ENCODE measurements around the gene STX1A. TPM values are rescaled to one million over a fixed set of nuclear protein-coding genes. Genes with fewer than 3 reads are reported as not detected.

The STX1A gene
- total RNA-seq, 1 donor = 27.9 TPM

DNA sequence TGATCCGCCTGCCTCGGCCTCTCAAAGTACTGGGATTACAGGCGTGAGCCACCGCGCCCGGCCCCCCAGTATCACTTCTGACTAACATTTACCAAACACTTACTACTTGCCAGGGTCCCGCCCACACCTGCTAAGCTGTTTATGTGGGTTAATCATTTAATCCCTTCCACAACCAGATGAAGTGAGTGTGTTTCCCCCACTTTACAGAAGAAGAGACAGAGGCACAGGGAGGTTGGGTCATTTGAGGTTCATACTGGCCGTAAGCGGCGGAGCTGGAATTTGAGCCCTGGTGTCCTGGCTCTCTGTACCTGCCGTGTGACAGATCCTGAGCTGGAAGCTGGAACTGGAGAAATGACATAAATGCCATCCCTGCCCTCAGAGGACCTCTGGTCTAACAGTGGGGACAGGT is 66.9 kb downstream of the STX1A start:
- no peak overlapping the region for H3K4me3 ChIP-seq (ENCODE audit: low read depth, low read length)
- no peak for DNase-seq (ENCODE audit: low read depth)
- TF ChIP-seq, protein P1, sequence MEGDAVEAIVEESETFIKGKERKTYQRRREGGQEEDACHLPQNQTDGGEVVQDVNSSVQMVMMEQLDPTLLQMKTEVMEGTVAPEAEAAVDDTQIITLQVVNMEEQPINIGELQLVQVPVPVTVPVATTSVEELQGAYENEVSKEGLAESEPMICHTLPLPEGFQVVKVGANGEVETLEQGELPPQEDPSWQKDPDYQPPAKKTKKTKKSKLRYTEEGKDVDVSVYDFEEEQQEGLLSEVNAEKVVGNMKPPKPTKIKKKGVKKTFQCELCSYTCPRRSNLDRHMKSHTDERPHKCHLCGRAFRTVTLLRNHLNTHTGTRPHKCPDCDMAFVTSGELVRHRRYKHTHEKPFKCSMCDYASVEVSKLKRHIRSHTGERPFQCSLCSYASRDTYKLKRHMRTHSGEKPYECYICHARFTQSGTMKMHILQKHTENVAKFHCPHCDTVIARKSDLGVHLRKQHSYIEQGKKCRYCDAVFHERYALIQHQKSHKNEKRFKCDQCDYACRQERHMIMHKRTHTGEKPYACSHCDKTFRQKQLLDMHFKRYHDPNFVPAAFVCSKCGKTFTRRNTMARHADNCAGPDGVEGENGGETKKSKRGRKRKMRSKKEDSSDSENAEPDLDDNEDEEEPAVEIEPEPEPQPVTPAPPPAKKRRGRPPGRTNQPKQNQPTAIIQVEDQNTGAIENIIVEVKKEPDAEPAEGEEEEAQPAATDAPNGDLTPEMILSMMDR (IDR thresholded peaks at IDR 0.05; ENCODE audit: insufficient read depth, low read length) = no peak

DNA sequence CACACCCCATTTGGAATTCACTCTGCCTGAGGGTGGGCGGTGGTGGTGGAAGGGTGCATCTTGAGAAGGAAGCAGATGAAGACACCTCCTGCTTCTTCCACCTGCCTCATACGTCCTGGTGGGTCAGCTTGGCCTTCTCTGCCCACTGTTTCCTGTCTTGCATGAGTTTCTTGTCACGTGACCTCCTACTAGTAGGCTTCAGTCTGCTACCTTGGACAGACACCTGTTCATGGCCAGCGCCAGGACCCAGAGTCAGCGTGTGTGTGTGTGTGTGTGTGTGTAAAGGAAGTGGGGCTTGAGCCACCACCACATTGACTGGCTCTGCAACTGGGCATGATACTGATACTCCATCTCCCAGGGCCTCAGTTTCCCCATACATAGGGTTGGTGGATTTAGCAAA is 68.9 kb downstream of the STX1A start:
- DNase-seq (ENCODE audit: low read depth) = no peak
- TF ChIP-seq, protein P1 (IDR thresholded peaks at IDR 0.05; ENCODE audit: insufficient read depth, low read length) = no peak
- H3K4me3 ChIP-seq (ENCODE audit: low read depth, low read length) = no peak overlapping the region

DNA sequence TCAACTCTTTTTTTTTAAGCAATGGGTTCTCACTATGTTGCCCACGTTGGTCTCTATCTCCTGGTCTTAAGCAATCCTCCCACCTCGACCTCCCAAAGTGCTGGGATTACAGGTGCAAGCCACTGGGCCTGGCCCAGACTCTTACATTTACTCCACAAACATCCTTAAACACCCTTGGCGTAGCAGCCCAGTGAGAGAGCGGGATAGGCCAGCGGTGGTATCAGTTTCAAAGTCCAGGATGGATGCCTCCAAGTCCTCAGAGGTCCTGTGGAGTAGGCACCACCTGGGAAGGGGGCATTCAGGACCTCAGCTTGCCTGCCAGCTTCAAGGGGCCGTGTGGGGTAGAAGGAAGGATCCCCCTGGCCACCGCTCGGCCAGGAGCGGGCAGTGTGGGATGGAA is 69.9 kb downstream of the STX1A start:
- H3K4me3 ChIP-seq (ENCODE audit: low read depth, low read length) = no peak overlapping the region
- no peak for DNase-seq (ENCODE audit: low read depth)
- TF ChIP-seq, protein P1 (IDR thresholded peaks at IDR 0.05; ENCODE audit: insufficient read depth, low read length) = no peak

Small RNA genes lying within 50 kb of the gene (small RNA-seq; reads per million reads assigned to genes)
- gene MIR4284 (not detected), gene RN7SL265P (not detected)

Other genes starting within 250 kb of the STX1A start
- gene BAZ1B, start 197.4 kb downstream of the STX1A start, total RNA-seq (ENCODE audit: low replicate concordance) = 75.6 and 175 TPM in 2 replicates
- 23.4 and 34.2 TPM in 2 replicates for gene BCL7B, start 162.0 kb downstream of the STX1A start, total RNA-seq (ENCODE audit: low replicate concordance)
- 16.4 and 44.6 TPM in 2 replicates for gene TBL2, start 141.1 kb downstream of the STX1A start, total RNA-seq (ENCODE audit: low replicate concordance)
- 0.72 and 2.0 TPM in 2 replicates for gene MLXIPL, start 95.1 kb downstream of the STX1A start, total RNA-seq (ENCODE audit: low replicate concordance)
- gene VPS37D, start 51.8 kb downstream of the STX1A start, total RNA-seq (ENCODE audit: low replicate concordance) = 1.9 and 31.2 TPM in 2 replicates
- gene DNAJC30, start 36.2 kb downstream of the STX1A start, total RNA-seq (ENCODE audit: low replicate concordance) = 1.9 and 3.4 TPM in 2 replicates
- 28.6 and 69.4 TPM in 2 replicates for gene BUD23, start 36.1 kb downstream of the STX1A start, total RNA-seq (ENCODE audit: low replicate concordance)
- 5.0 and 14.8 TPM in 2 replicates for gene ABHD11, start 19.1 kb upstream of the STX1A start, total RNA-seq (ENCODE audit: low replicate concordance)
- gene CLDN3, start 50.6 kb upstream of the STX1A start, total RNA-seq (ENCODE audit: low replicate concordance) = not detected in 2 replicates
- 0.54 and 0.74 TPM in 2 replicates for gene CLDN4, start 111.3 kb upstream of the STX1A start, total RNA-seq (ENCODE audit: low replicate concordance)
- gene METTL27, start 122.8 kb upstream of the STX1A start, total RNA-seq (ENCODE audit: low replicate concordance) = 6.1 and 10.7 TPM in 2 replicates
- not detected in 2 replicates for gene TMEM270, start 141.5 kb upstream of the STX1A start, total RNA-seq (ENCODE audit: low replicate concordance)

All from fibroblast of the aortic adventitia (primary cell).